Keratinocyte (primary cell): ENCODE data around the gene NUTF2. TPM values are rescaled to one million over a fixed set of nuclear protein-coding genes. Genes with fewer than 3 reads are reported as not detected.
"Not testable (repeated sequence)": the region's sequence is repeated elsewhere in the genome, so short reads cannot be mapped to it uniquely, and the experiment has no call there.

ENCODE experiments used
- DNase-seq: peaks from one replicate; pipeline ENCODE4 v3.0.0-alpha.2; 2011; ENCODE audit warnings: low read depth, missing footprints, low spot score
- FAIRE-seq: peaks from 2 replicates; lab custom pipeline; 2011; peaks lifted over from hg19 to GRCh38; lab: Jason Lieb, UNC
- H2AFZ ChIP-seq: 2 replicates; pipeline ENCODE4 v1.6.0; 2012; ENCODE audit warnings: low read length, control low read depth, inconsistent platforms; ENCODE audit not compliant: control insufficient read depth
- H3K27ac ChIP-seq: 2 replicates; pipeline ENCODE4 v1.5.1; 2011; ENCODE audit warnings: low read length; ENCODE audit not compliant: control insufficient read depth, insufficient read depth
- H3K27me3 ChIP-seq: 3 replicates; pipeline ENCODE4 v1.6.0; 2011; ENCODE audit warnings: low read length; ENCODE audit not compliant: control insufficient read depth, insufficient read depth; ENCODE audit errors: extremely low read depth
- H3K36me3 ChIP-seq, 2 experiments: 2 replicates in 1 of 2; 3 replicates in 1 of 2; pipeline ENCODE4 v1.5.1; 2011; ENCODE audit warnings: low read length in 2 of 2, mild to moderate bottlenecking in 1 of 2; ENCODE audit not compliant: control insufficient read depth in 2 of 2, insufficient read depth in 2 of 2; ENCODE audit errors: extremely low read depth in 1 of 2
- H3K4me1 ChIP-seq: 3 replicates; pipeline ENCODE4 v1.5.1; 2011; ENCODE audit warnings: low read length; ENCODE audit not compliant: control insufficient read depth, insufficient read depth; ENCODE audit errors: extremely low read depth
- H3K4me2 ChIP-seq: 3 replicates; pipeline ENCODE4 v1.6.0; 2011; ENCODE audit warnings: low read depth, low read length; ENCODE audit not compliant: control insufficient read depth, insufficient read depth; ENCODE audit errors: extremely low read depth
- H3K4me3 ChIP-seq, 3 experiments: fragments of 200-600 bp in 1 of 3; sonication (generic) in 1 of 3; 2 replicates in 2 of 3; 3 replicates in 1 of 3; pipeline ENCODE4 v1.5.1; 2011 to 2016; ENCODE audit warnings: low read length in 3 of 3, mild to moderate bottlenecking in 3 of 3, control low read depth in 2 of 3, inconsistent platforms in 1 of 3, low read depth in 1 of 3, mixed read lengths in 1 of 3, mixed run types in 1 of 3, moderate library complexity in 1 of 3; ENCODE audit not compliant: control insufficient read depth in 2 of 3, insufficient read depth in 2 of 3; ENCODE audit errors: extremely low read depth in 1 of 3
- H3K79me2 ChIP-seq: 2 replicates; pipeline ENCODE4 v1.6.0; 2012; ENCODE audit warnings: low read length; ENCODE audit not compliant: control insufficient read depth, insufficient read depth
- H3K9ac ChIP-seq: 3 replicates; pipeline ENCODE4 v1.6.0; 2011; ENCODE audit warnings: low read length; ENCODE audit not compliant: control insufficient read depth, insufficient read depth; ENCODE audit errors: extremely low read depth
- H3K9me1 ChIP-seq: 3 replicates; pipeline ENCODE4 v1.6.0; 2011; ENCODE audit warnings: low read length; ENCODE audit not compliant: control insufficient read depth, insufficient read depth; ENCODE audit errors: extremely low read depth
- H3K9me3 ChIP-seq: 2 replicates; pipeline ENCODE4 v1.5.1; 2012; ENCODE audit warnings: low read depth, low read length; ENCODE audit not compliant: control insufficient read depth
- H4K20me1 ChIP-seq: 3 replicates; pipeline ENCODE4 v1.6.0; 2011; ENCODE audit warnings: low read length; ENCODE audit not compliant: control insufficient read depth, insufficient read depth; ENCODE audit errors: extremely low read depth
- CTCF ChIP-seq, 3 experiments: IDR thresholded peaks in 1 of 3; conservative IDR thresholded peaks in 1 of 3; optimal IDR thresholded peaks in 1 of 3; 2 replicates in 2 of 3; 3 replicates in 1 of 3; pipeline versions ENCODE3 to v1.5.1; 2011; ENCODE audit warnings: low read length in 3 of 3, mild to moderate bottlenecking in 3 of 3, moderate library complexity in 2 of 3, control low read depth in 1 of 3, inconsistent platforms in 1 of 3; ENCODE audit not compliant: insufficient read depth in 2 of 3; ENCODE audit errors: extremely low read depth in 1 of 3
- EZH2 ChIP-seq: IDR thresholded peaks from one replicate; pipeline ENCODE4 v1.6.1; 2012; ENCODE audit warnings: inconsistent platforms, mild to moderate bottlenecking, low read length, moderate library complexity
- dilution Hi-C: fragments of 300-500 bp; cut with MboI; formaldehyde crosslinking; loops from one replicate; pipeline ENCODE4 v1.7.0; 2020; ENCODE audit warnings: low sequenced_read_pairs; ENCODE audit not compliant: extremely low pct_ligation_motif_present
- polyA plus RNA-seq, 5 experiments: library from polyadenylated mRNA; depleted of rRNA in 3 of 5; stranded (reverse) in 3 of 5; stranded (forward) in 1 of 5; unstranded in 1 of 5; fragments of >200 nt; gene quantifications; 1 replicate in 1 of 5; 2 replicates in 3 of 5; 3 replicates in 1 of 5; pipeline versions ENCODE4 v1.2.1 to v1.2.3, GENCODE V29; 2011 to 2012; ENCODE audit warnings: missing spikeins in 2 of 5, low read depth in 1 of 5, low replicate concordance in 1 of 5

Gene NUTF2
- polyA plus RNA-seq, 1 donor (not counting 4 experiments of a cell fraction or from before 2014, with no cell fraction given) = 189 TPM

DNA sequence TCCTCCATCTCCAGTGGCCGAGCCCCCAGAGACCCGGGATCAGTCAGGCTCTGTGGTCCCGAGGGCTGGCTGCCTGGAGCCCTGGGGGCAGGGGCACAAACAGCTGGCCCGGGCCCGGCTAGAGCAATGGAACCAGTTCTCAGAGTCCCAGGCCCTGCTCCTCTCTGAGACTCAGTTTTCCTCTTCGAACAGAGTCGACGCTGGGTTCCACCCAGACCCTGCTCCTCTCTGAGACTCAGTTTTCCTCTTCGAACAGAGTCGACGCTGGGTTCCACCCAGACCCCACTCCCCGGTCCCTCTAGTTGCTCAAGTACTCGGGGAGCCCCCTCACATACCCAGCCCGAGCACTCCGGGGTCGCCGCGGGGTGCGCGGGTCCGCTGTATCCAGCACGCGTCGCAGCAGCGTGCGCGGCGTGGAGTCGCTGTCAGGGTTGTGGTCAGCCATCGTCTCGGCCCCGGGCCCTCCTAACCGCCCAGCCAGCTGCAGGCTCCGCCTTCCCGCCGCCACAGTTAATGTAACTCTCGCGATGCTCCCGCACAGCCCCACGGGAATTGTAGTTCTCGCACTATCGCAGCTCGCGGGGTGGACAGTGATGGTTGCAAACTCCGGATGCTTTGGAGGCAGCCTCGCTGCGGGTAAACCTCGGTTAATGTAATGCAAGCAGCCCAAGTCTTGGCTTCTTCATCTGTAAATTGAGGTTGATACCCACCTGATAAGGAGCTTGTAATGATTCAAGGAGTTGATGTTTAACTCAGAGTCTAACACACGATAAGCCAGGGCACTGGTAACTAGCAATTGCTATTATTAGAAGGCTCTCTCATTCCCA, 13.1 kb upstream of the NUTF2 start:
- Histone ChIP-seq H3K27ac (peak overlapping the region; percentile 88), H3K79me2 (peaks cover 8% of the 10 kb centered on the region), H3K9ac (peak overlapping the region; percentile 93), H3K27me3 (no peaks in the 10 kb centered on the region), H2AFZ (peak overlapping the region; percentile 95), H3K4me3 (peak overlapping the region; percentile 57 to 88 (median 84)), H3K4me1 (peaks cover 14% of the 10 kb centered on the region), H3K9me3 (no peaks in the 10 kb centered on the region), H3K4me2 (peak overlapping the region; percentile 99), H3K9me1 (no peaks in the 10 kb centered on the region), H4K20me1 (no peaks in the 10 kb centered on the region), H3K36me3 (peaks cover 31% of the 10 kb centered on the region in 2 experiments)
- dilution Hi-C loops = no loop called here
- FAIRE-seq (peak; percentile 56), DNase-seq (no peak)
- TF ChIP-seq CTCF (optimal IDR thresholded peaks at IDR 0.05 in 1 of 3, IDR thresholded peaks at IDR 0.05 in 1 of 3, conservative IDR thresholded peaks at IDR 0.05 in 1 of 3; ENCODE audit: extremely low read depth in 1 of 3, insufficient read depth in 2 of 3, low read length in 3 of 3) (no peak), EZH2 (no peak)

GRCh38 chr16:67834242-67834614, 12.5 kb upstream of the NUTF2 start:
- peak overlapping the region; percentile 99 for H3K4me2 ChIP-seq
- peak overlapping the region; percentile 93 for H3K9ac ChIP-seq
- dilution Hi-C loops = no loop called here
- H3K4me3 ChIP-seq = peak overlapping the region in 2 of 3 experiments; percentile 84 to 88
- no peak for TF ChIP-seq EZH2
- no peak for TF ChIP-seq CTCF (optimal IDR thresholded peaks at IDR 0.05 in 1 of 3, IDR thresholded peaks at IDR 0.05 in 1 of 3, conservative IDR thresholded peaks at IDR 0.05 in 1 of 3; ENCODE audit: extremely low read depth in 1 of 3, insufficient read depth in 2 of 3, low read length in 3 of 3)
- no peaks in the 10 kb centered on the region for H3K27me3 ChIP-seq
- H3K4me1 ChIP-seq = peaks cover 14% of the 10 kb centered on the region
- peak overlapping the region; percentile 95 for H2AFZ ChIP-seq
- H3K9me1 ChIP-seq = no peaks in the 10 kb centered on the region
- H3K79me2 ChIP-seq = peaks cover 8% of the 10 kb centered on the region
- H3K36me3 ChIP-seq = peaks cover 27 to 28% of the 10 kb centered on the region in 2 experiments
- no peaks in the 10 kb centered on the region for H4K20me1 ChIP-seq
- DNase-seq (no peak), FAIRE-seq (no peak)
- no peaks in the 10 kb centered on the region for H3K9me3 ChIP-seq
- no peak overlapping the region for H3K27ac ChIP-seq

DNA sequence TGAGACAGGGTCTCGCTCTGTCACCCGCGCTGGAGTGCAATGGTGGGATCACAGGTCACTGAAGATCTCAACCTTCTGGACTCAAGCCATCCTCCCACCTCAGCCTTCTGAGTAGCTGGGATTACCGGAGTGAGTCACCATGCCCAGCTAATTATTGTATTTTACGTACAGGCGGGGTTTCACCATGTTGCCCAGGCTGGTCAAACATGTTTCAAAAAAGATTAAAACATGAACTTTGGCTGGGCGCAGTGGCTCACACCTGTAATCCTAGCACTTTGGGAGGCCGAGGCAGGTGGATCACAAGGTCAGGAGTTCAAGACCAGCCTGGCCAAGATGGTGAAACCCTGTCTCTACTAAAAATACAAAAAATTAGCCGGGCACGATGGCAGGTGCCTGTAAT, 9.5 kb upstream of the NUTF2 start:
- peaks cover 19% of the 10 kb centered on the region for H3K4me1 ChIP-seq
- DNase-seq, H3K36me3 ChIP-seq, H3K79me2 ChIP-seq, H3K9me1 ChIP-seq, H3K9me3 ChIP-seq, H4K20me1 ChIP-seq, H3K4me3 ChIP-seq, H3K4me2 ChIP-seq, H3K9ac ChIP-seq, H3K27ac ChIP-seq, dilution Hi-C loops, H3K27me3 ChIP-seq, FAIRE-seq, H2AFZ ChIP-seq: not testable (repeated sequence)
